Adipocyte (in vitro differentiated cells): ENCODE data around the gene ZNF287.
A peak's percentile ranks its signal among the peaks of the same experiment; 100 is the strongest.
"Not testable (repeated sequence)": the region's sequence is repeated elsewhere in the genome, so short reads cannot be mapped to it uniquely, and the experiment has no call there.

Source experiments
- DNase-seq: peaks from one replicate; pipeline ENCODE4 v3.0.0-alpha.2; 2015; ENCODE audit warnings: low read depth
- H3K27me3 ChIP-seq: replicated peaks from 2 replicates; pipeline ENCODE4 v1.7.0; 2013; ENCODE audit warnings: mild to moderate bottlenecking, low read length, moderate library complexity; ENCODE audit not compliant: control insufficient read depth, insufficient read depth
- H3K36me3 ChIP-seq: 2 replicates; pipeline ENCODE4 v1.7.0; 2013; ENCODE audit warnings: low read length, mild to moderate bottlenecking, moderate library complexity; ENCODE audit not compliant: control insufficient read depth, insufficient read depth, severe bottlenecking
- H3K4me1 ChIP-seq: 2 replicates; pipeline ENCODE4 v1.7.0; 2013; ENCODE audit warnings: mild to moderate bottlenecking, low read length, moderate library complexity; ENCODE audit not compliant: control insufficient read depth, insufficient read depth
- H3K4me3 ChIP-seq: 2 replicates; pipeline ENCODE4 v1.7.0; 2013; ENCODE audit warnings: mild to moderate bottlenecking, low read length, moderate library complexity
- H3K9ac ChIP-seq: 2 replicates; pipeline ENCODE4 v1.7.0; 2013; ENCODE audit warnings: mild to moderate bottlenecking, low read length, moderate library complexity
- H3K9me3 ChIP-seq: 2 replicates; pipeline ENCODE4 v1.7.0; 2013; ENCODE audit warnings: mild to moderate bottlenecking, low read length, moderate library complexity; ENCODE audit not compliant: control insufficient read depth

ZNF287 gene

GRCh38 chr17:16552637-16553045, 16.4 kb downstream of the ZNF287 start:
- Histone ChIP-seq H3K9me3 (peaks cover 100% of the 10 kb centered on the region), H3K4me1 (no peaks in the 10 kb centered on the region), H3K4me3 (peak overlapping the region; percentile 70), H3K27me3 (no peaks in the 10 kb centered on the region), H3K9ac (no peak overlapping the region), H3K36me3 (peaks cover 57% of the 10 kb centered on the region)
- DNase-seq, result no peak

GRCh38 chr17:16551878-16552636, 16.9 kb downstream of the ZNF287 start:
- peaks cover 100% of the 10 kb centered on the region for H3K9me3 ChIP-seq
- H3K4me3 ChIP-seq, result peak overlapping the region; percentile 70

GRCh38 chr17:16537130-16537458, 31.9 kb downstream of the ZNF287 start:
- H3K4me3 ChIP-seq, result no peak overlapping the region

More at GRCh38 chr17:16551878-16552636, 16.9 kb downstream of the ZNF287 start:
- peaks cover 51% of the 10 kb centered on the region for H3K36me3 ChIP-seq
- H3K9ac ChIP-seq, result no peak overlapping the region
- H3K27me3 ChIP-seq, result no peaks in the 10 kb centered on the region
- no peak for DNase-seq
- no peaks in the 10 kb centered on the region for H3K4me1 ChIP-seq

GRCh38 chr17:16534236-16534635, 34.8 kb downstream of the ZNF287 start:
- no peak for DNase-seq
- Histone ChIP-seq H3K9me3 (no peaks in the 10 kb centered on the region), H3K27me3 (peaks cover 11% of the 10 kb centered on the region), H3K36me3 (no peaks in the 10 kb centered on the region), H3K4me1 (peaks cover 6% of the 10 kb centered on the region), H3K4me3 (no peak overlapping the region), H3K9ac (no peak overlapping the region)

More at GRCh38 chr17:16537130-16537458, 31.9 kb downstream of the ZNF287 start:
- no peak for DNase-seq
- Histone ChIP-seq H3K27me3 (no peaks in the 10 kb centered on the region), H3K4me1 (peaks cover 6% of the 10 kb centered on the region), H3K9ac (no peak overlapping the region), H3K36me3 (no peaks in the 10 kb centered on the region), H3K9me3 (peaks cover 6% of the 10 kb centered on the region)

GRCh38 chr17:16529906-16530305, 39.1 kb downstream of the ZNF287 start:
- H3K4me1 ChIP-seq, result peaks cover 5% of the 10 kb centered on the region
- H3K4me3 ChIP-seq, result no peak overlapping the region
- H3K9ac ChIP-seq, result no peak overlapping the region
- no peak for DNase-seq
- peaks cover 5% of the 10 kb centered on the region for H3K9me3 ChIP-seq
- H3K27me3 ChIP-seq, result peaks cover 33% of the 10 kb centered on the region
- no peaks in the 10 kb centered on the region for H3K36me3 ChIP-seq

- DNase-seq, result no peak
Observed at GRCh38 chr17:16527298-16527697, 41.7 kb downstream of the ZNF287 start.

GRCh38 chr17:16525556-16525955, 43.4 kb downstream of the ZNF287 start:
- Histone ChIP-seq H3K27me3 (peaks cover 29% of the 10 kb centered on the region), H3K4me1 (peaks cover 13% of the 10 kb centered on the region)
- not testable (repeated sequence) for H3K36me3 ChIP-seq, H3K4me3 ChIP-seq, H3K9ac ChIP-seq, H3K9me3 ChIP-seq, DNase-seq

More at GRCh38 chr17:16527298-16527697, 41.7 kb downstream of the ZNF287 start:
- peaks cover 5% of the 10 kb centered on the region for H3K9me3 ChIP-seq
- no peak overlapping the region for H3K4me3 ChIP-seq
- no peak overlapping the region for H3K9ac ChIP-seq
- H3K36me3 ChIP-seq, result no peaks in the 10 kb centered on the region
- peaks cover 33% of the 10 kb centered on the region for H3K27me3 ChIP-seq
- peaks cover 10% of the 10 kb centered on the region for H3K4me1 ChIP-seq

- Histone ChIP-seq H3K4me1 (peaks cover 23% of the 10 kb centered on the region), H3K9ac (peak overlapping the region; percentile 32), H3K27me3 (no peaks in the 10 kb centered on the region), H3K9me3 (no peaks in the 10 kb centered on the region), H3K36me3 (no peaks in the 10 kb centered on the region), H3K4me3 (no peak overlapping the region)
- DNase-seq, result peak; percentile 94
Observed at GRCh38 chr17:16521070-16521727, 47.8 kb downstream of the ZNF287 start.

GRCh38 chr17:16519021-16519420, 50.0 kb downstream of the ZNF287 start:
- H3K36me3 ChIP-seq, result no peaks in the 10 kb centered on the region
- H3K9me3 ChIP-seq, result no peaks in the 10 kb centered on the region
- no peak for DNase-seq
- H3K27me3 ChIP-seq, result no peaks in the 10 kb centered on the region
- no peak overlapping the region for H3K4me3 ChIP-seq
- peaks cover 14% of the 10 kb centered on the region for H3K4me1 ChIP-seq
- no peak overlapping the region for H3K9ac ChIP-seq

GRCh38 chr17:16517477-16517876, 51.5 kb downstream of the ZNF287 start:
- peaks cover 15% of the 10 kb centered on the region for H3K4me1 ChIP-seq
- no peak for DNase-seq
- H3K9me3 ChIP-seq, result no peaks in the 10 kb centered on the region
- H3K4me3 ChIP-seq, result no peak overlapping the region
- no peak overlapping the region for H3K9ac ChIP-seq
- no peaks in the 10 kb centered on the region for H3K27me3 ChIP-seq
- H3K36me3 ChIP-seq, result no peaks in the 10 kb centered on the region

GRCh38 chr17:16516594-16517051, 52.4 kb downstream of the ZNF287 start:
- Histone ChIP-seq H3K9ac (peak overlapping the region; percentile 65), H3K27me3 (no peaks in the 10 kb centered on the region), H3K9me3 (no peaks in the 10 kb centered on the region), H3K4me3 (peak overlapping the region; percentile 73), H3K4me1 (peaks cover 18% of the 10 kb centered on the region), H3K36me3 (no peaks in the 10 kb centered on the region)
- DNase-seq, result peak; percentile 83
